Effector CD8-positive, alpha-beta T cell (primary cell): ENCODE measurements around the gene CLDN9.
"Not testable (repeated sequence)": the region's sequence is repeated elsewhere in the genome, so short reads cannot be mapped to it uniquely, and the experiment has no call there.

ENCODE experiments used
- DNase-seq: peaks from one replicate; lab custom pipeline; 2025; lab: John Stamatoyannopoulos, UW

The CLDN9 gene

GRCh38 chr16:3032624-3033023 is 19.9 kb downstream of the CLDN9 start:
- no peak for DNase-seq

- no peak for DNase-seq
Measured at GRCh38 chr16:3035289-3035971, 22.7 kb downstream of the CLDN9 start.

DNA sequence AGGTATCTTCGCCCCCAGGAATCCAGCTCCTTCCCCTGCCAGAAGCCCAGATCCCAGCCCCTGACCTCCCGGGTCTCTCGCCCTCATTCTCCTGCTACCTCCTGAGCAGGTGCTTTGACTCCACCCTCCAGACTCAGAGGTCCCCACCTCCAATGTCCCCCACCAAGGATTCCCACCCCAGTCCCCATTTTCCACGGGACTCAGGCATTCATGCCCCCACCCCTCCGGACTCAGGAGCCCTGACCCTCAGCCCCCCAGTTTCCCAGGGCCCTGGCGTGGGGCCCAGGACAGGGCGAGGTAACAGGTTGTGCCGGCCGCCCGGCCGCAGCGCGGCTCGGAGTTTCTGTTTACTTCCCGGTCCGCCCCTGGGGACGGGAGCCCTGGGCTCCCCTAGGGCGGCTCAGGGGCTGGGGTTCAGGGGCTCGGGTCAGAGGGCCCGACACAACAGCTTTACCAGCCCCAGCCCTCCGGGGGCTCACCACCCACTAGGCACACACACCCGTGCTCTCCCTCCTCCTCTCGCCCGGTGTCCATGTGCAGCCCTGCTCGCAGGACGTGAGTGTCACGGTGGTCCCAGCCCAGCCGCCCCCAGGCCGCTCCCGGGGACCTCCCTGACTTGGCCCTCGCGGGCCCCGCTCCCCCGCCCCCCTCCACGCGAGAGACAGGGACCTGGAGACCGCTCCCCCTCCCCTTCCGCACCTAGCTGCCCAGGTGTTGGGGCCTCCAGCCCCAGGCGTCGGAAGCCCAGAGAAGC is 23.4 kb downstream of the CLDN9 start:
- no peak for DNase-seq

GRCh38 chr16:3036726-3037315 is 24.1 kb downstream of the CLDN9 start, which contains the start of gene BICDL2:
Gene BICDL2 (minus strand): TSS chr16:3036944. CDS start chr16:3035496, 1,448 bp downstream.
- DNase-seq = no peak

DNA sequence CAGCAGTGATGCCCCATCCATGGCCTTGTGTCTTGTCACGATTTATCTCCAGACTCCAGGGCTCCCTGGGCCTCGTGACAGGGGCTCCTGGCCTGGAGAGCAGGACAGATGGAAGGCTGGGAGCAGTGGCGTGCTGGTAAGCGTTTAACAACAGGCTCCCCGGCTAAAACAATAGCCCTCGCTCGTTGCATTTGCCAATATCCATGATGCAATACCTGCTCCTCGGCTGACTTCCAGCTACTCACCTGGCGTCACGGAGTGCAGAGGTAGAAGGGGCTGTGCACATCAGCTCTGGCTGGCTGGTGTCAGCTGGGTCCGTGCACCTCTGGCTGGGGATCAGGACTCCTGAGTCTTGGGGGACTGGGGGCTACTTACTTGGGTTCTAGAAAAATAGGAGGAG is 25.5 kb downstream of the CLDN9 start:
- DNase-seq = no peak

GRCh38 chr16:3038896-3039295 is 26.2 kb downstream of the CLDN9 start:
- no peak for DNase-seq

- DNase-seq = no peak
Measured at GRCh38 chr16:3042376-3042775, 29.7 kb downstream of the CLDN9 start.

- DNase-seq = no peak
Measured at GRCh38 chr16:3044708-3045107, 32.0 kb downstream of the CLDN9 start.

DNA sequence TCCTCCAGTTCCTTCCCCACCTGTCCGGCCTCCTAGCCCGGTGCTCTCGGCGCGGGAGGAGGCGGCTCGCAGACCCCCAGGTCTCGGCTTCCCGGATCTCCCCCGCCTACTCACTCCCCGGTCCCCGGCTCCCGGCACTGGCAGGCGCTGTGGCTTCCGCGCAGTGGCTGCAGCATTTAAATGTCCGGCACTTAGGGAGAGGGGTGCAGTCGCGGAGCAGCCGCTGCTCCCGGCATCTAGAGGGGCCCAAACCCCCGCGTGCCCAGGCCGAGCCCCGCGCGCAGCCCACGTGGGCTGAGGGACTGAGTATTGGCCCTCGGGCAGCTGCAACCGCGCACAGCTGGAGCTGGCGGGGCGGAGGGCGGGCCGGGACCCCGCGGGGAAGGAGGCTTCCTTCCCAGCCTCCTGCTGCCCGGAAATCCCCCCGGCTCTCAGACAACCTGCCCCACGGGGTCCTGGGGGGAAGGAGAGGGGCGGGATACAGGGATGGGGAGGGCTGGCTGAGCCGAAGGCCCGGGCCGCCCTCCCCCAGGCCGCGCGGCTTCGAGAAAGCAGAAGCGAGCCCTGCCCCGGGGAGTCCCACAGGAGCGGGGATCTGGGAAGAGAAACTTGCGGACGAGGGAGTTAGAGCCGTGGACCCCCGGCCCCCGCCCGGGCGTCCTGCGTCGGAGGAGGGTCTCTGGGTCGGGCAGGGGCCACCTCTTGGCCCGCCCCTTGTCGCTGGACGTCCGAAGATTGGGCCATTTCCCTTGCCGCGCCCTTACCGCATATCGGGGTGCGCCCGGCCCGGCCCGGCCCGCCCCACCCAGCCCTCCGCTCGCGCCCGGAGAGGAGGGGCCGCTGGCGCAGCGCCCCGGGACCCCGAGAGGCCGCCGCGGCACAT is 33.3 kb downstream of the CLDN9 start, which contains the start of gene MMP25:
MMP25 (plus strand) TSS at position 804 of the 883 bp plus-strand sequence. CDS start 357 bp downstream, outside the sequence.
- DNase-seq = no peak

DNA sequence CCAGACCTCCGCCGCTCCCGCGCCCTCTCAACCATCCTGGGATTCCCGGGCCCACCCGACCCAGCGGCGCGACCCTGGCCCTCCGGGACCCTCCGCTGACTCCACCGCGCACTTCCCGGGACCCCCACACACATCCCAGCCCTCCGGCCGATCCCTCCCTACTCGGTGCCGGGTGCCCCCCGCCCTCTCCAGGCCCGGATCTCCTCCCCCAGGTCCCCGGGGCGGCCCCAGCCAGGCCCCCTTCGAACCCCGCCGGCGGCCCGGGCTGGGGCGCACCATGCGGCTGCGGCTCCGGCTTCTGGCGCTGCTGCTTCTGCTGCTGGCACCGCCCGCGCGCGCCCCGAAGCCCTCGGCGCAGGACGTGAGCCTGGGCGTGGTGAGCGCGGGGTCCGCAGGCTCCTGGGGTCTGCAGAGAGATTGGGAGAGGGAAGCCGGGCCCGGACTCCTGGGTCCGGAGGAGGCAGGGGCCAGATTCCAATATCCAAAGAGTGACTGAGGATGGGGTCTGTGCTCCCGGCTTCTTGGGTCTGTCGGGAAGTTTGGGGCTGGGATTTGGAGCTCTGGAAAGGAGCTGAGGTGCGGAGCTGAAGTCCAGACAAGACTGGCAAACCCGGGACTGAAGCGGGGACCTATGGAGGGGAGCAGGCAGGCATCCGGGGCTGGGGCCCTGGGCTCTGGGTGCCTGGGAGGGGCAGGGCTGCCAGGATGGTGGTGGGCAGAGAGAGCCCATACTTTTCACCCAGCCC is 34.1 kb downstream of the CLDN9 start:
- no peak for DNase-seq

GRCh38 chr16:3047387-3047720 is 34.6 kb downstream of the CLDN9 start:
- DNase-seq = no peak

DNA sequence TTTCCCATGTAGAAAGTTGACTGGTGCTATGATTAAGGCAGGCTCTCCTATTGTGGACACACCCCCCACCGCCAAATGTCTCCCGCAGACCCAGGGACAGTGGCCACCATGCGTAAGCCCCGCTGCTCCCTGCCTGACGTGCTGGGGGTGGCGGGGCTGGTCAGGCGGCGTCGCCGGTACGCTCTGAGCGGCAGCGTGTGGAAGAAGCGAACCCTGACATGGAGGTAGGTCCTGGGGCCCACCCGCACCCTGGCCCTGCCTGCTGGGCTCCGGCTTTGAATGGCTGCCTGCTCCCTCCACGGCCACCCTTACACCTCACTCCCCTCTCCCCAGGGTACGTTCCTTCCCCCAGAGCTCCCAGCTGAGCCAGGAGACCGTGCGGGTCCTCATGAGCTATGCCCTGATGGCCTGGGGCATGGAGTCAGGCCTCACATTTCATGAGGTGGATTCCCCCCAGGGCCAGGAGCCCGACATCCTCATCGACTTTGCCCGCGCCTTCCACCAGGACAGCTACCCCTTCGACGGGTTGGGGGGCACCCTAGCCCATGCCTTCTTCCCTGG is 37.3 kb downstream of the CLDN9 start:
- DNase-seq = no peak

- DNase-seq = no peak
Measured at GRCh38 chr16:3050487-3050886, 37.8 kb downstream of the CLDN9 start.

DNA sequence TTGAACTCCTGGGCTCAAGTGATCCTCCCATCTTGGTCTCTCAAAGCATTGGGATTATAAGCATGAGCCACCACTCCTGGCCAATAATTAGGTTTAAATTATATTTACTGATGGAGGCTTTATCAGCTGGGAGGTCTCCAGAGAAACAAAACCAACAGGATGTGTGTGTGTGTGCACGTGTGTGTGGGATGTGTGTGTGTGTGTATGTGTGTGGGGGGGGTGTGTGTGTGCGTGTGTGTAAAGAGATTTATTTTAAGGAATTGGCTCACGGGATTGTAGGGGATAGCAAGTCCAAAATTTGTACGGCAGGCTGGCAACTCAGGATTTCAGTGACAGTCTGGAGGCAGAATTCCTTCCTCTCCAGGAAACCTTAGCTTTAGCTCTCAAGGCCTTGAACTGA is 38.3 kb downstream of the CLDN9 start:
- no peak for DNase-seq

- DNase-seq = no peak
Measured at GRCh38 chr16:3051494-3051893, 38.8 kb downstream of the CLDN9 start.

DNA sequence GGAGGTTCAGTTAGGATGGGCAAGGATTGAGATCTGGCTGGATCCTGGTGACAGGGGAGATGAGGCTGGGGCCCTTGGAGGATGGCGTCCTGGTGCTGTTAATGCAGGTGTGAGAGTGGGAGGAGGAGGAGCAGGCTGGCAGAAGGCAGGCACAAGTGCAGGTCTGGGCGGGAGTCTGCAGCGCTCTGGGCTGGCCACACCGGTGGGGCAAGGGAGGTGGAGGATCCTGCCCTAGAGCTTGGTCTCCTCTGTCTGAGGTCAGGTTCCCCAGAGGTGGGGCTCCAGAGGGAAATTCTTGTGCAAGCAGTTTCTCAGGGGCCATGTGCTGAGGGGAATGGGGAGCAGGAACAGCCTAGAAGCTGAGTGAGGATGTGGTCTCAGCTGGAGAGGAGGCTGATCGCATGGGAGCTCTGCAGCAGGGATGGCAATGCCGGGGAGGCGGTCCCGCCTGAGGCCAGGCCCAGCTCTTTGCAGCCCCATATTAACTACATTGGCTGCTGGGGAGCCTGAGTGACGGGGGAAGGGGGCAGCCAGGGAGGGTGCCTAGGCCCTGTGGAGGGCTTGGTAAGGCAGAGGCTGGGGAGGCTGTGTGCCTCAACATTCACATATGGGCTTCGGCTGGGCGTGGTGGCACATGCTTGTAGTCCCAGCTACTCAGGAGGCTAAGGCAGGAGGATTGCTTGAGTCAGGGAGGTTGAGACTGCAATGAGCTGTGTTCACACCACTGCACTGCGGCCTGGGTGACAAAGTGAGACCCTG is 40.0 kb downstream of the CLDN9 start:
- not testable (repeated sequence) for DNase-seq

- not testable (repeated sequence) for DNase-seq
Measured at GRCh38 chr16:3053330-3053710, 40.6 kb downstream of the CLDN9 start.

- DNase-seq = no peak
Measured at GRCh38 chr16:3054965-3055733, 42.4 kb downstream of the CLDN9 start.

DNA sequence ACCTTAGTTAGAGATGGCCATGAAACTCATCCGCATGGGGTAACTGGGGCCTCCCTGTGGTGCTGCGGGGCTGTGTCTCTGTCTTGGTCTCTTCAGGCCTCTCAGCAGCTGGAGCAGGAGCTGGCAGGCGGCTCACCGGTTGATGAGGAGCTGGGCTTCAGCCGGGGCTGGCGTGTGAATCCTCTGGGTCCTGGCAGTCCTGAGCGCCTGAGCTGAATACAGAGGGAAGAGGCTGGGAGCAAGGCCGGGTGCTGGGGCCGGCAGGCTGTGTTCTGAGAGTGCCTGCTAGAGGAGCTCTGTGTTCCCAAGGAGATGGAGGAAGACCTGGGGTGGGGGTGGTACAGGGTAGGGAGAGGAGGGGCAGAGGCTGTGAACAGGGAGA is 43.0 kb downstream of the CLDN9 start:
- DNase-seq = not testable (repeated sequence)
